Loucy (cell line): ENCODE measurements around the gene CEMIP2.
"Not testable (repeated sequence)": the region's sequence is repeated elsewhere in the genome, so short reads cannot be mapped to it uniquely, and the experiment has no call there.

ENCODE experiments used
- H2AFZ ChIP-seq: fragments of 200-600 bp; sonication (generic); 2 replicates; pipeline ENCODE4 v1.6.0; 2016; ENCODE audit warnings: antibody characterized with exemption, mild to moderate bottlenecking, low read length, moderate library complexity
- H3F3A ChIP-seq: fragments of 200-600 bp; 2 replicates; pipeline ENCODE4 v1.6.0; 2016; ENCODE audit warnings: antibody characterized with exemption, low read depth, mild to moderate bottlenecking
- H3K27me3 ChIP-seq: fragments of 200-600 bp; sonication (generic); 2 replicates; pipeline ENCODE4 v1.6.1; 2014; ENCODE audit warnings: low read length, mild to moderate bottlenecking; ENCODE audit not compliant: insufficient read depth, poor library complexity, severe bottlenecking
- H3K36me3 ChIP-seq: fragments of 200-600 bp; sonication (generic); 2 replicates; pipeline ENCODE4 v1.6.1; 2016; ENCODE audit warnings: low read length; ENCODE audit not compliant: insufficient read depth
- H3K4me1 ChIP-seq: fragments of 200-600 bp; sonication (generic); 2 replicates; pipeline ENCODE4 v1.5.1; 2014; ENCODE audit warnings: low read length, mild to moderate bottlenecking; ENCODE audit not compliant: insufficient read depth, poor library complexity, severe bottlenecking
- H3K4me2 ChIP-seq: fragments of 200-600 bp; sonication (generic); 2 replicates; pipeline ENCODE4 v1.6.0; 2014; ENCODE audit warnings: antibody characterized with exemption, low read length, low read depth, mild to moderate bottlenecking; ENCODE audit not compliant: poor library complexity, severe bottlenecking
- H3K4me3 ChIP-seq: fragments of 200-600 bp; sonication (generic); 2 replicates; pipeline ENCODE4 v1.5.1; 2014; ENCODE audit warnings: low read length, mild to moderate bottlenecking, mixed read lengths; ENCODE audit not compliant: poor library complexity, severe bottlenecking
- H3K79me2 ChIP-seq: fragments of 200-600 bp; sonication (generic); 2 replicates; pipeline ENCODE4 v1.6.1; 2014; ENCODE audit warnings: low read length; ENCODE audit not compliant: insufficient read depth
- H3K9ac ChIP-seq: fragments of 200-600 bp; sonication (generic); 2 replicates; pipeline ENCODE4 v1.6.0; 2014; ENCODE audit warnings: mild to moderate bottlenecking, low read depth, low read length, moderate library complexity; ENCODE audit not compliant: poor library complexity, severe bottlenecking
- H3K9me2 ChIP-seq: fragments of 200-600 bp; sonication (generic); replicated peaks from 2 replicates; pipeline ENCODE4 v1.6.1; 2016; ENCODE audit warnings: low read depth, low read length, mixed read lengths
- H3K9me3 ChIP-seq: fragments of 200-600 bp; sonication (generic); 2 replicates; pipeline ENCODE4 v1.6.1; 2014; ENCODE audit warnings: mild to moderate bottlenecking, antibody characterized with exemption, low read length, low read depth; ENCODE audit not compliant: insufficient read depth
- H4K20me1 ChIP-seq: fragments of 200-600 bp; sonication (generic); 2 replicates; pipeline ENCODE4 v1.6.0; 2014; ENCODE audit warnings: antibody characterized with exemption, low read length, mild to moderate bottlenecking; ENCODE audit not compliant: insufficient read depth, poor library complexity, severe bottlenecking
- CTCF ChIP-seq: fragments of 200-600 bp; sonication (generic); conservative IDR thresholded peaks from 2 replicates; pipeline ENCODE4 v1.5.1; 2014; ENCODE audit warnings: mild to moderate bottlenecking, antibody characterized with exemption, low read length
- EZH2phosphoT487 ChIP-seq: fragments of 200-600 bp; IDR thresholded peaks from 2 replicates; pipeline ENCODE4 v1.6.1; 2018; ENCODE audit warnings: antibody characterized with exemption, mild to moderate bottlenecking, moderate library complexity, borderline replicate concordance

The CEMIP2 gene

GRCh38 chr9:71808068-71808467, 39.8 kb upstream of the CEMIP2 start:
- Histone ChIP-seq H3K9me3 (no peaks in the 10 kb centered on the region), H3K4me1 (peaks cover 12% of the 10 kb centered on the region), H3K9ac (no peak overlapping the region), H4K20me1 (no peaks in the 10 kb centered on the region), H3K4me3 (no peak overlapping the region), H3K9me2 (no peaks in the 10 kb centered on the region), H3K4me2 (peak overlapping the region; percentile 56), H3F3A (no peaks in the 10 kb centered on the region), H3K36me3 (no peaks in the 10 kb centered on the region), H2AFZ (no peak overlapping the region), H3K79me2 (no peaks in the 10 kb centered on the region), H3K27me3 (no peaks in the 10 kb centered on the region)
- TF ChIP-seq CTCF (no peak), EZH2phosphoT487 (no peak)

GRCh38 chr9:71806901-71807307, 38.6 kb upstream of the CEMIP2 start:
- TF ChIP-seq EZH2phosphoT487 (no peak), CTCF (peak; percentile 99)
- no peaks in the 10 kb centered on the region for H4K20me1 ChIP-seq
- H2AFZ ChIP-seq: peak overlapping the region; percentile 92
- no peaks in the 10 kb centered on the region for H3K36me3 ChIP-seq
- H3K9me3 ChIP-seq: no peaks in the 10 kb centered on the region
- H3F3A ChIP-seq: no peaks in the 10 kb centered on the region
- peak overlapping the region; percentile 16 for H3K4me3 ChIP-seq
- peak overlapping the region; percentile 57 for H3K9ac ChIP-seq
- H3K4me1 ChIP-seq: peaks cover 12% of the 10 kb centered on the region
- H3K9me2 ChIP-seq: no peaks in the 10 kb centered on the region
- peak overlapping the region; percentile 56 for H3K4me2 ChIP-seq
- no peaks in the 10 kb centered on the region for H3K27me3 ChIP-seq
- H3K79me2 ChIP-seq: no peaks in the 10 kb centered on the region

- H3K79me2 ChIP-seq, H3F3A ChIP-seq, H3K4me3 ChIP-seq, H3K36me3 ChIP-seq, H3K4me2 ChIP-seq, H4K20me1 ChIP-seq, H3K9me3 ChIP-seq, H2AFZ ChIP-seq, H3K9ac ChIP-seq, H3K27me3 ChIP-seq, H3K9me2 ChIP-seq: not testable (repeated sequence)
- H3K4me1 ChIP-seq: peaks cover 12% of the 10 kb centered on the region
Observed at GRCh38 chr9:71805096-71805495, 36.8 kb upstream of the CEMIP2 start.

GRCh38 chr9:71801826-71802225, 33.5 kb upstream of the CEMIP2 start:
- H3K79me2 ChIP-seq: no peaks in the 10 kb centered on the region
- no peaks in the 10 kb centered on the region for H3K27me3 ChIP-seq
- no peak overlapping the region for H3K4me2 ChIP-seq
- no peak overlapping the region for H3K9ac ChIP-seq
- H3K9me3 ChIP-seq: no peaks in the 10 kb centered on the region
- H4K20me1 ChIP-seq: no peaks in the 10 kb centered on the region
- no peaks in the 10 kb centered on the region for H3K4me1 ChIP-seq
- no peaks in the 10 kb centered on the region for H3K9me2 ChIP-seq
- H3K36me3 ChIP-seq: no peaks in the 10 kb centered on the region
- no peak overlapping the region for H2AFZ ChIP-seq
- H3F3A ChIP-seq: no peaks in the 10 kb centered on the region
- H3K4me3 ChIP-seq: no peak overlapping the region
- TF ChIP-seq CTCF (no peak), EZH2phosphoT487 (no peak)
